Fibroblast of lung (primary cell): Measurements from ENCODE around the gene MAML2.

Source experiments
- EZH2 ChIP-seq: IDR thresholded peaks from 2 replicates; pipeline ENCODE4 v1.5.1; 2012; ENCODE audit warnings: low read length, control low read depth, mild to moderate bottlenecking; ENCODE audit errors: missing control alignments
- TF ChIP-seq, protein P1 (sequence below), 2 donors: IDR thresholded peaks in 1 of 2; conservative IDR thresholded peaks in 1 of 2; 1 replicate in 1 of 2; 2 replicates in 1 of 2; pipeline ENCODE4 v1.5.1; 2011 to 2012; ENCODE audit warnings: low read length in 2 of 2, control low read depth in 1 of 2, inconsistent platforms in 1 of 2, low read depth in 1 of 2, mild to moderate bottlenecking in 1 of 2

DNA sequence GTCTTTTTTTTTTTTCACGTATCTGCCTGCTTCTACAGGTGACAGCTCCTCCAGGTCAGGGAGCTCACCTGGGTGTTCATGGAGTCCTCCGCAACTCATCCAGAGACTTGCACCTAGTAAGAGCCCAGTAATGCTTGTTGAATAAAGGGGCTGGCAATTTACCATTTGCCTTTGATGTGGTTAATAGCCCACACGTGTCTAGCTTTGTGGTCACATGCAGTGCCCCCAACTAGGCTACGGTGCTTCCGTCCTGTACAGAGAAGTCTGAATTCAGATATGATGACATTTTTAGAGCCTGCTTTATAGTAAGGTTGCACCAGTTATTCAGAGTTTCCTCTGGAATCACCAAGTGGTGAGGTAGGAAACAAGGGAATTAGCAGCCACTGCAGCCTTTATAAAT lies 219.7 kb downstream of the MAML2 start:
- TF ChIP-seq, protein P1, sequence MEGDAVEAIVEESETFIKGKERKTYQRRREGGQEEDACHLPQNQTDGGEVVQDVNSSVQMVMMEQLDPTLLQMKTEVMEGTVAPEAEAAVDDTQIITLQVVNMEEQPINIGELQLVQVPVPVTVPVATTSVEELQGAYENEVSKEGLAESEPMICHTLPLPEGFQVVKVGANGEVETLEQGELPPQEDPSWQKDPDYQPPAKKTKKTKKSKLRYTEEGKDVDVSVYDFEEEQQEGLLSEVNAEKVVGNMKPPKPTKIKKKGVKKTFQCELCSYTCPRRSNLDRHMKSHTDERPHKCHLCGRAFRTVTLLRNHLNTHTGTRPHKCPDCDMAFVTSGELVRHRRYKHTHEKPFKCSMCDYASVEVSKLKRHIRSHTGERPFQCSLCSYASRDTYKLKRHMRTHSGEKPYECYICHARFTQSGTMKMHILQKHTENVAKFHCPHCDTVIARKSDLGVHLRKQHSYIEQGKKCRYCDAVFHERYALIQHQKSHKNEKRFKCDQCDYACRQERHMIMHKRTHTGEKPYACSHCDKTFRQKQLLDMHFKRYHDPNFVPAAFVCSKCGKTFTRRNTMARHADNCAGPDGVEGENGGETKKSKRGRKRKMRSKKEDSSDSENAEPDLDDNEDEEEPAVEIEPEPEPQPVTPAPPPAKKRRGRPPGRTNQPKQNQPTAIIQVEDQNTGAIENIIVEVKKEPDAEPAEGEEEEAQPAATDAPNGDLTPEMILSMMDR (conservative IDR thresholded peaks at IDR 0.05 in 1 of 2, IDR thresholded peaks at IDR 0.05 in 1 of 2; ENCODE audit: low read depth in 1 of 2, low read length in 2 of 2), result no peak
- TF ChIP-seq EZH2, result no peak
